ENCODE measurements around the gene SPTA1. TPM values are rescaled to one million over a fixed set of nuclear protein-coding genes. Genes with fewer than 3 reads are reported as not detected.

Gene SPTA1
- polyA plus RNA-seq, 1 donor (not counting 4 experiments of a cell fraction or from before 2014, with no cell fraction given): not detected

DNA sequence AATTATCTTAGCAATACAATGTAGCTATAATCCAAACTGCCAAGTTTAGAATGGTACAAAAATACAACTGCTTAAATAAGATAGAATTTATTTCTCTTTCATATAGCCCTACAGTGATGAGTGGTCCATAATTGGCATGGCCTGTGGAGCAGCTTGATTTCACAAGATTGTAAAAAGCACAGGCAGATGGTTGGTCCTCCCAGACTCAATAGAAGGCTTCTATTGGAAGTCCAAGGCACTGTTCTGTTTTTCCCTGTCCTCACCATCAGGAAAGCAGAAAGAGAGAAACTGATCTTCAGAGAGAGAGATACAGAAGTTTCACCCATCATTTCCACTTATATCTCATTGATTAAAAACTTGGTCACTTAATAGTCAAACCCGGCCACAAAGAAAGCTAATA is 114.3 kb downstream of the SPTA1 start:
- no peak for TF ChIP-seq EZH2 (IDR thresholded peaks at IDR 0.05; ENCODE audit: low read length)
- TF ChIP-seq, protein P1, sequence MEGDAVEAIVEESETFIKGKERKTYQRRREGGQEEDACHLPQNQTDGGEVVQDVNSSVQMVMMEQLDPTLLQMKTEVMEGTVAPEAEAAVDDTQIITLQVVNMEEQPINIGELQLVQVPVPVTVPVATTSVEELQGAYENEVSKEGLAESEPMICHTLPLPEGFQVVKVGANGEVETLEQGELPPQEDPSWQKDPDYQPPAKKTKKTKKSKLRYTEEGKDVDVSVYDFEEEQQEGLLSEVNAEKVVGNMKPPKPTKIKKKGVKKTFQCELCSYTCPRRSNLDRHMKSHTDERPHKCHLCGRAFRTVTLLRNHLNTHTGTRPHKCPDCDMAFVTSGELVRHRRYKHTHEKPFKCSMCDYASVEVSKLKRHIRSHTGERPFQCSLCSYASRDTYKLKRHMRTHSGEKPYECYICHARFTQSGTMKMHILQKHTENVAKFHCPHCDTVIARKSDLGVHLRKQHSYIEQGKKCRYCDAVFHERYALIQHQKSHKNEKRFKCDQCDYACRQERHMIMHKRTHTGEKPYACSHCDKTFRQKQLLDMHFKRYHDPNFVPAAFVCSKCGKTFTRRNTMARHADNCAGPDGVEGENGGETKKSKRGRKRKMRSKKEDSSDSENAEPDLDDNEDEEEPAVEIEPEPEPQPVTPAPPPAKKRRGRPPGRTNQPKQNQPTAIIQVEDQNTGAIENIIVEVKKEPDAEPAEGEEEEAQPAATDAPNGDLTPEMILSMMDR (optimal IDR thresholded peaks at IDR 0.05 in 1 of 3, IDR thresholded peaks at IDR 0.05 in 1 of 3, conservative IDR thresholded peaks at IDR 0.05 in 1 of 3; ENCODE audit: extremely low read depth in 1 of 3, insufficient read depth in 2 of 3, low read length in 3 of 3): no peak
- DNase-seq (ENCODE audit: low read depth, low spot score): no peak
- no peak for FAIRE-seq

DNA sequence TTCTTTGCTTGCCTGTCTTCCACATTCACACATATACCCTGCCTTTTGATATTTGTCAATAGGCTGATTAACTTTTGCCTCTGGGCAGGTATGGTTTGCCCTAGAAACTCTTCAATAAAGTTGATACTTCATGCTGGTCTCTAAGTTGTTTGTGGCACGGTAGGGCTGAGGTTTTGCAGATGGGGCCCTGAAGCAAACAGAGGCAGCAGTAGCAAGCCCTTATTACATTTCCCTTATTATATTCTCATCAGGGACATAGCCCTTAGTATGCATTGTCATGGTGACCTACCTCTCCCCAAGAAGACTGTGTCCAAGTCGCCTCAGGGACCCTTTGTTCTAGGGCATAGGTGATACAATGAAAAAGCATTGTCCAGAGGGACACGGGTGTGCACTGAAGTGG is 116.0 kb downstream of the SPTA1 start, which contains the start of gene OR6P1:
OR6P1 (minus strand) TSS at position 101 of the 400 bp plus-strand sequence. CDS start 6,976 bp downstream, outside the sequence.
- H3K4me3 ChIP-seq (ENCODE audit: control insufficient read depth in 2 of 3, extremely low read depth in 1 of 3, insufficient read depth in 2 of 3, low read depth in 1 of 3, low read length in 3 of 3): no peak within 1 kb of the TSS
- dilution Hi-C loops (cut with MboI; ENCODE audit: extremely low pct_ligation_motif_present, low sequenced_read_pairs): no loop called here
- no peaks in the 10 kb centered on the region for H3K36me3 ChIP-seq (ENCODE audit: control insufficient read depth in 2 of 2, extremely low read depth in 1 of 2, insufficient read depth in 2 of 2, low read length in 2 of 2)
- TF ChIP-seq, protein P1 (optimal IDR thresholded peaks at IDR 0.05 in 1 of 3, IDR thresholded peaks at IDR 0.05 in 1 of 3, conservative IDR thresholded peaks at IDR 0.05 in 1 of 3; ENCODE audit: extremely low read depth in 1 of 3, insufficient read depth in 2 of 3, low read length in 3 of 3): no peak
- TF ChIP-seq EZH2 (IDR thresholded peaks at IDR 0.05; ENCODE audit: low read length): no peak
- no peaks in the 10 kb centered on the region for H3K9me3 ChIP-seq (ENCODE audit: control insufficient read depth, low read depth, low read length)
- H3K27ac ChIP-seq (ENCODE audit: control insufficient read depth, insufficient read depth, low read length): no peak within 1 kb of the TSS
- H3K9ac ChIP-seq (ENCODE audit: control insufficient read depth, extremely low read depth, insufficient read depth, low read length): no peak within 1 kb of the TSS
- DNase-seq (ENCODE audit: low read depth, low spot score) (no peak), FAIRE-seq (no peak)
- no peak within 1 kb of the TSS for H3K4me2 ChIP-seq (ENCODE audit: control insufficient read depth, extremely low read depth, insufficient read depth, low read depth, low read length)
- H3K9me1 ChIP-seq (ENCODE audit: control insufficient read depth, extremely low read depth, insufficient read depth, low read length): no peaks in the 10 kb centered on the region
- H3K27me3 ChIP-seq (ENCODE audit: control insufficient read depth, extremely low read depth, insufficient read depth, low read length): no peaks in the 10 kb centered on the region
- H3K4me1 ChIP-seq (ENCODE audit: control insufficient read depth, extremely low read depth, insufficient read depth, low read length): no peaks in the 10 kb centered on the region
- no peaks in the 10 kb centered on the region for H3K79me2 ChIP-seq (ENCODE audit: control insufficient read depth, insufficient read depth, low read length)
- no peaks in the 10 kb centered on the region for H4K20me1 ChIP-seq (ENCODE audit: control insufficient read depth, extremely low read depth, insufficient read depth, low read length)
- H2AFZ ChIP-seq (ENCODE audit: control insufficient read depth, low read length): no peak within 1 kb of the TSS

More for the DNA sequence above, 114.3 kb downstream of the SPTA1 start:
- H3K4me2 ChIP-seq (ENCODE audit: control insufficient read depth, extremely low read depth, insufficient read depth, low read depth, low read length): no peak overlapping the region
- H3K4me1 ChIP-seq (ENCODE audit: control insufficient read depth, extremely low read depth, insufficient read depth, low read length): no peaks in the 10 kb centered on the region
- no peaks in the 10 kb centered on the region for H3K9me3 ChIP-seq (ENCODE audit: control insufficient read depth, low read depth, low read length)
- no peaks in the 10 kb centered on the region for H3K27me3 ChIP-seq (ENCODE audit: control insufficient read depth, extremely low read depth, insufficient read depth, low read length)
- no peaks in the 10 kb centered on the region for H4K20me1 ChIP-seq (ENCODE audit: control insufficient read depth, extremely low read depth, insufficient read depth, low read length)
- H3K4me3 ChIP-seq (ENCODE audit: control insufficient read depth in 2 of 3, extremely low read depth in 1 of 3, insufficient read depth in 2 of 3, low read depth in 1 of 3, low read length in 3 of 3): no peak overlapping the region
- H3K9me1 ChIP-seq (ENCODE audit: control insufficient read depth, extremely low read depth, insufficient read depth, low read length): no peaks in the 10 kb centered on the region
- no peaks in the 10 kb centered on the region for H3K36me3 ChIP-seq (ENCODE audit: control insufficient read depth in 2 of 2, extremely low read depth in 1 of 2, insufficient read depth in 2 of 2, low read length in 2 of 2)
- no peak overlapping the region for H3K27ac ChIP-seq (ENCODE audit: control insufficient read depth, insufficient read depth, low read length)
- H3K9ac ChIP-seq (ENCODE audit: control insufficient read depth, extremely low read depth, insufficient read depth, low read length): no peak overlapping the region
- H3K79me2 ChIP-seq (ENCODE audit: control insufficient read depth, insufficient read depth, low read length): no peaks in the 10 kb centered on the region
- H2AFZ ChIP-seq (ENCODE audit: control insufficient read depth, low read length): no peak overlapping the region
- dilution Hi-C loops (cut with MboI; ENCODE audit: extremely low pct_ligation_motif_present, low sequenced_read_pairs): no loop called here
